Lung (tissue), 12 donors: Measurements from ENCODE around the gene TOR4A. TPM values are rescaled to one million over a fixed set of nuclear protein-coding genes. Genes with fewer than 3 reads are reported as not detected.
A peak's percentile ranks its signal among the peaks of the same experiment; 100 is the strongest.

Experiments used
- ATAC-seq: fragments of 200-7000 bp; cut with Tn5 transposase; one replicate; pipeline ENCODE4 v1.9.1; 2020; ENCODE audit warnings: moderate number of reproducible peaks; ENCODE audit not compliant: insufficient read depth, low FRiP score
- DNase-seq, 3 donors: peaks; one replicate each; pipeline ENCODE4 v3.0.0-alpha.2; 2013 to 2017
- H3K27ac ChIP-seq, 2 donors: one replicate each; pipeline ENCODE4 v1.5.1; 2013; ENCODE audit warnings: mild to moderate bottlenecking in 2 of 2, moderate library complexity in 2 of 2, control low read depth in 1 of 2, inconsistent platforms in 1 of 2, low read depth in 1 of 2, low read length in 1 of 2
- H3K27me3 ChIP-seq, 3 donors: one replicate each; pipeline ENCODE4 v1.5.1; 2013; ENCODE audit warnings: low read length in 2 of 3; ENCODE audit not compliant: control insufficient read depth in 3 of 3, insufficient read depth in 3 of 3
- H3K36me3 ChIP-seq, 4 donors: one replicate each; pipeline ENCODE4 v1.5.1; 2013; ENCODE audit warnings: low read length in 4 of 4, mild to moderate bottlenecking in 1 of 4, moderate library complexity in 1 of 4; ENCODE audit not compliant: control insufficient read depth in 4 of 4, insufficient read depth in 4 of 4
- H3K4me1 ChIP-seq, 5 donors: one replicate each; pipeline ENCODE4 v1.5.1; 2013; ENCODE audit warnings: low read length in 5 of 5, mild to moderate bottlenecking in 2 of 5, moderate library complexity in 1 of 5; ENCODE audit not compliant: control insufficient read depth in 5 of 5, insufficient read depth in 5 of 5
- H3K4me3 ChIP-seq: one replicate; pipeline ENCODE4 v1.5.1; 2013; ENCODE audit warnings: mild to moderate bottlenecking, control low read depth, moderate library complexity
- H3K9ac ChIP-seq, 2 donors: one replicate each; pipeline ENCODE4 v1.5.1; 2013; ENCODE audit warnings: low read length in 2 of 2, control low read depth in 1 of 2; ENCODE audit not compliant: insufficient read depth in 1 of 2
- H3K9me3 ChIP-seq, 4 donors: one replicate each; pipeline ENCODE4 v1.5.1; 2013; ENCODE audit warnings: low read length in 3 of 4, mild to moderate bottlenecking in 1 of 4, moderate library complexity in 1 of 4; ENCODE audit not compliant: control insufficient read depth in 4 of 4, insufficient read depth in 3 of 4
- CTCF ChIP-seq: IDR thresholded peaks from 2 replicates; pipeline ENCODE4 v1.5.1; 2012; ENCODE audit warnings: mild to moderate bottlenecking; ENCODE audit errors: control extremely low read depth, extremely low read depth
- WGBS, 2 donors: extraction: QIAGEN DNeasy Blood & Tissue Kit; methylation state at CpG; one replicate each; pipeline ENCODE4 v1.1.7; 2013; 5-methylcytosine and 5-hydroxymethylcytosine counted together
- polyA plus RNA-seq, 2 donors: library from polyadenylated mRNA; stranded (reverse); fragments of 200-250 nt; gene quantifications; one replicate each; pipeline ENCODE4 v1.2.1, GENCODE V29; 2013
- total RNA-seq, 2 donors: library from RNA; depleted of rRNA in 1 of 2; stranded (reverse); fragments of >200 nt in 1 of 2; gene quantifications; one replicate each; pipeline ENCODE4 v1.2.1, GENCODE V29; 2014 to 2021
- donor health status: control.
- donor health status: control.
- donor health status: Bipolar disorder and iron deficiency.
- donor health status: healthy.
- donor health status: DM: yes; HTN: yes; CAD: no.

Gene TOR4A
- total and polyA plus RNA-seq, 4 donors = 9.6 to 42.5 (median 20.7) TPM

- ATAC-seq = no peak
- no peaks in the 10 kb centered on the region for H3K9me3 ChIP-seq
- peak overlapping the region in 1 of 2 donors; percentile 79 for H3K27ac ChIP-seq
- H3K27me3 ChIP-seq = peaks cover 0 to 17% (median 5%) of the 10 kb centered on the region in 3 donors
- no peak overlapping the region for H3K9ac ChIP-seq
- DNase-seq = peak; percentile 52 to 69 (median 61)
- H3K4me1 ChIP-seq = peaks cover 0 to 53% (median 29%) of the 10 kb centered on the region in 5 donors
- 1 to 2% methylated on average over 25 of the region's 25 CpGs for WGBS, 2 donors
- peak overlapping the region; percentile 71 for H3K4me3 ChIP-seq
- H3K36me3 ChIP-seq = no peaks in the 10 kb centered on the region
- no peak for TF ChIP-seq CTCF
Measured at GRCh38 chr9:137300567-137301080, 23.1 kb downstream of the TOR4A start.

DNA sequence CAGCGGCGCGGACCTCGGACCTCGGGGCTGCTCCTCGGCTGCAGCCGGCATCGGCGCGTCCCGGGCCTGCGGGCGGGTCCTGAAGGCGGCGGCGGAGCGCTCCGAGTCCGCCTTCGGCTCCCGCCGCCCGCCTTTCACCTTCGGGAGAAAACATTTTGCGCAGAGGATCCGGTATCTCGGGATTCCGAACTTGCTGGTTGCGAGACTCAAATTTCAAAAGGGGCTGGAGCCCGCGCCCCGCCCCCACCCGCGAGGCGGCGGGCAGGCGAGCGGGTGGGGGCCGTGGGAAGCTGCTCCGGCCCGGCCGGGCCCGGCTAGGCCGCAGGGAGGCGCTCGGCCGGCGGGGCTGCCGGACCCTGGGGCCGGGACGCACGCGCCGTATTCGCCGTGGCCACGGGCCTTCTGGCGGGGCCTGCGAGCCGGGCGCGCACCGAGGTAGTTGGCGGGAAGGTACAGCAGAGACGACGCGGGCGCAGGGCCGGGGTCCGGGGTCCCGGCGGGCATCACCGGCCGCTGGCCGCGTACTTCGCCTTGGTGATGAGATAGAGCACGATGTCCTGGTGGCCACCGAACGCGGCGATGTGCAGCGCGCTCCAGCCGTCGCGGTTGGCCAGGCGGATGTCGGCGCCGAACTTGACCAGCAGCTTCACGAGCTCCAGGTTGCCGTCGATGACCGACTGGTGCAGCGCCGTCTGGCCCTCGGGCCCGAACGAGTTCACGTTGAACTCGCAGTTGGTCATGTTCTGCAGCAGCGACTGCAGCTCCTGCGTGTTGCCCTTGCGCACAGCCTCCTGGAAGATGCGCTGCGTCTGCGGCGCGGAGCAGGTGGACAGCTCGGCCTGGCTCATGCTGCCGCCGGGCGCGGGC, 23.8 kb downstream of the TOR4A start:
- peak overlapping the region; percentile 71 for H3K4me3 ChIP-seq
- no peak for TF ChIP-seq CTCF
- H3K36me3 ChIP-seq = no peaks in the 10 kb centered on the region
- H3K27me3 ChIP-seq = peaks cover 0 to 17% (median 5%) of the 10 kb centered on the region in 3 donors
- DNase-seq (peak; percentile 69 to 79 (median 74)), ATAC-seq (no peak)
- peaks cover 0 to 60% (median 32%) of the 10 kb centered on the region in 5 donors for H3K4me1 ChIP-seq
- WGBS, 2 donors = 0 to 1% methylated on average over 96 to 115 of the region's 115 CpGs
- H3K27ac ChIP-seq = peak overlapping the region; percentile 79 to 80
- H3K9ac ChIP-seq = no peak overlapping the region
- H3K9me3 ChIP-seq = no peaks in the 10 kb centered on the region

GRCh38 chr9:137302118-137302448, 24.6 kb downstream of the TOR4A start, which contains the start of gene NRARP:
TSS of gene NRARP (minus strand) at chr9:137302271. CDS start at chr9:137301928, 343 bp downstream.
- peak within 1 kb of the TSS; percentile 79 to 85 for H3K27ac ChIP-seq
- H3K4me3 ChIP-seq = peak within 1 kb of the TSS; percentile 71
- H3K36me3 ChIP-seq = no peaks in the 10 kb centered on the region
- H3K9ac ChIP-seq = no peak within 1 kb of the TSS
- peak; percentile 2 for TF ChIP-seq CTCF
- WGBS, 2 donors = 0 to 1% methylated on average over 20 to 60 of the region's 60 CpGs
- DNase-seq (peak; percentile 84 to 91 (median 90)), ATAC-seq (peak; percentile 66)
- H3K27me3 ChIP-seq = peaks cover 0 to 13% (median 5%) of the 10 kb centered on the region in 3 donors
- no peaks in the 10 kb centered on the region for H3K9me3 ChIP-seq
- peaks cover 0 to 59% (median 25%) of the 10 kb centered on the region in 5 donors for H3K4me1 ChIP-seq
